Fibroblast of villous mesenchyme (primary cell): ENCODE results near the gene RGS3. TPM values are rescaled to one million over a fixed set of nuclear protein-coding genes. Genes with fewer than 3 reads are reported as not detected.
A peak's percentile ranks its signal among the peaks of the same experiment; 100 is the strongest.

ENCODE experiments used
- DNase-seq: peaks from one replicate; pipeline ENCODE4 v3.0.0-alpha.2; 2010; ENCODE audit warnings: low read depth
- H3K4me3 ChIP-seq: 2 replicates; pipeline ENCODE4 v1.5.1; 2011; ENCODE audit warnings: low read depth, mild to moderate bottlenecking, low read length
- CTCF ChIP-seq: IDR thresholded peaks from 2 replicates; pipeline ENCODE4 v1.5.1; 2012; ENCODE audit warnings: low read depth, mild to moderate bottlenecking, low read length; ENCODE audit not compliant: insufficient read depth
- total RNA-seq: library from RNA; depleted of rRNA; stranded (reverse); fragments of >200 nt; gene quantifications from 2 replicates; pipeline ENCODE4 v1.2.3, GENCODE V29; 2012

RGS3 gene
- total RNA-seq, 1 donor = 37.1 TPM

DNA sequence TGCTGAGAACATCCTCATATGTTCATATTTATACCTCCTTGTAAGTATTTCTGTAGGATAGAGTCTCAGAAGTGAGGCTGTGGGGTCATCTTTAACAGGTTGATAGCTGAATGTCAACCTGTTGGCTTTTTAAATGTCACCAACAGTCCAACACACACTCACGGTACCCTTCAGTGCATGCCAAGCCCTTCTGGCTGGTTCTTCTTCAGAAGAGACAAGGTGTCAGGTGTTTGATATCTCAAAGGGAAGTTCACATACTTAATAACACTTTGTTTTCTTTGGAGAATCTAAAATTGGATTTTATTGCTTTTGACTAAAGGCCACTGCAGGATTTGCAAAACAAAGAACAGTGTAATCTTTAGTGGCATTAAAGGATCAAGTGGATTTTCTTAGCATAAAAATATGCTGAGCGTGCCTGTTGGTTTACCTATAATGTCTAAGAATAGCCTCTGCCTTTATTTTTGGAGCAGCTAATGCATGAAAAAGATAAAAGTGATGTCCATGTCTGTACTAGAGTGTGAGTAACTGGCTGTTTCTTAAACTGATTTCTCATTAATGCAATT lies 58.2 kb downstream of the RGS3 start:
- no peak overlapping the region for H3K4me3 ChIP-seq
- DNase-seq = no peak
- TF ChIP-seq CTCF = no peak

DNA sequence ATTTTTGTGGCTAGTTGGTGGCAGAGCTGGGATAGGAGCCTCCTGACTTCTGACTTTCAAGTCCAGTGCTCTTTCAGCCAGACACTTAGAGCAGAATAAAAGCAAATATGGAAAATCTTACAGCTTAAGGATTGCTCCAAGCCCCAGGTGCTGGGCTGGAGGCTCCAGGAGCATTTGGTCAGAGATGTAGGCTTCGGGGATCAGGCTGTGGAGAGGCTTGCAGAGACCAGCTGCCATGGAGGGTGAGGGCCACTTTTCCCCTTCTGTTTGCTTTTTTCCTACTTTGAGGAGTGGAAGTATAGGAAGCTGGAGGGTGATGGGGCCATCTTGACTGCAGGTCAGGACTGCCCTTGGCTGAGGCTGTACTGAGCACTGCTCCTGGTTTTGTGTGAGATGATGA lies 58.9 kb downstream of the RGS3 start:
- no peak for DNase-seq
- H3K4me3 ChIP-seq = no peak overlapping the region
- TF ChIP-seq CTCF = no peak

DNA sequence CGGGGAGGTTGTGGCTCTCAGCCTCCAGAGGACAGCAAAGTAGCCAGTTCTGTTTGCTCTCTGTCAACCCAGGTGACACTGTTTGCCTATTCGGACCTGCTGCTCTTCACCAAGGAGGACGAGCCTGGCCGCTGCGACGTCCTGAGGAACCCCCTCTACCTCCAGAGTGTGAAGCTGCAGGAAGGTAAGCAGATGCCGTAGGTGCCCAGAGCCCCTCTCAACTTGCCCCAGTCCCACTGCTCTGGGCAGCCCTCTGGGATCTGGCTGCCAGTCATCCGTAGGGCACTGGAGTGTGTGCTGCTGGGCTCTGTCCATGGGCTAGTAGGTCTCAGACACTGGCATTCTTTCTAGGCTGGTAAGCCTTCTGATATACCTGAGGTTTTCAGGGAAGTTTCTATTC lies 59.3 kb downstream of the RGS3 start:
- no peak for DNase-seq
- H3K4me3 ChIP-seq = no peak overlapping the region
- no peak for TF ChIP-seq CTCF

DNA sequence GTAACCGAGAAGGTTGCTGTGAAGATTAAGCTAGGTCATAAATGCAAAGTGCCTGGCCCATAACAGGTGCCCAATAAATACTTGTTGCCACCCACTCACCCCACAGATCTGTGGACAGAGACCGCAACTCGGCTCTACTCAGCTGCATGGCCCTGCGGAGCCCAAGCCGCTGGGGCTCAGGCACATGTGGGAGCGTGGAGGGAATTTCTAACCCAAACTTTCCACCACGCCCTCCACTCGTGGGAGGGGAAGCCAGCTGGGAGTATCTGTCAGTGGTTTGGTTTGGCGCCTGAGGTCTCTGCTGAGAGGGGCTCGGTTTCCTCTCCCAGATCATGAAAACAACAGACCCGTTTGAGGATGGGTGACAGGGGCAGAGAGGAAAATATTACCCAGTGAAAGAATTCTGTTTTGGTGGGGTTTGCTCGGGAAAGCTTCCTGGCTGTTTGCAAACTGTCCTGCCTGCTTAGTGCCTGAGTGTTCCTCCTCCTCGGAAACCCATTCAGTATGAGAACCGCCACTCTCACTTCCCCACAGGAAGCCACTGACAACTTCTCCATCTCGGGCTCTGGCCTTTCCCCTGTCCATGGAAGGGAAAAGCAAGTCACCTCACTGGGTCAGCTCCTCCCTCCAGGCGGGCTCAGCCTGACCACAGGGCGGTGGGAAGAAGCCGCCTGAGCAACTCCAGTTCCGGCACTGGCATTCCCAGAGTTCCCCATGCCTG lies 60.1 kb downstream of the RGS3 start:
- no peak overlapping the region for H3K4me3 ChIP-seq
- no peak for TF ChIP-seq CTCF
- DNase-seq = peak; percentile 62

- no peak for TF ChIP-seq CTCF
- no peak overlapping the region for H3K4me3 ChIP-seq
- DNase-seq = no peak
Observed at GRCh38 chr9:113524468-113524867, 60.9 kb downstream of the RGS3 start.

GRCh38 chr9:113525205-113525604 lies 61.7 kb downstream of the RGS3 start:
- no peak overlapping the region for H3K4me3 ChIP-seq

More at GRCh38 chr9:113525205-113525604, 61.7 kb downstream of the RGS3 start:
- TF ChIP-seq CTCF = no peak
- DNase-seq = no peak
